B cell (primary cell): Measurements from ENCODE around the gene HGFAC.

Experiments used
- EZH2 ChIP-seq: IDR thresholded peaks from 2 replicates; pipeline ENCODE4 v1.6.1; 2012; ENCODE audit warnings: borderline replicate concordance, low read depth, mild to moderate bottlenecking, moderate library complexity, low read length; ENCODE audit not compliant: insufficient read depth, poor library complexity, severe bottlenecking
- TF ChIP-seq, protein P1 (sequence below): fragments of 200-600 bp; IDR thresholded peaks from one replicate; pipeline ENCODE4 v1.8.0; 2022; ENCODE audit warnings: antibody characterized with exemption, mild to moderate bottlenecking

GRCh38 chr4:3424522-3425095 lies 17.2 kb upstream of the HGFAC start:
- TF ChIP-seq, protein P1, sequence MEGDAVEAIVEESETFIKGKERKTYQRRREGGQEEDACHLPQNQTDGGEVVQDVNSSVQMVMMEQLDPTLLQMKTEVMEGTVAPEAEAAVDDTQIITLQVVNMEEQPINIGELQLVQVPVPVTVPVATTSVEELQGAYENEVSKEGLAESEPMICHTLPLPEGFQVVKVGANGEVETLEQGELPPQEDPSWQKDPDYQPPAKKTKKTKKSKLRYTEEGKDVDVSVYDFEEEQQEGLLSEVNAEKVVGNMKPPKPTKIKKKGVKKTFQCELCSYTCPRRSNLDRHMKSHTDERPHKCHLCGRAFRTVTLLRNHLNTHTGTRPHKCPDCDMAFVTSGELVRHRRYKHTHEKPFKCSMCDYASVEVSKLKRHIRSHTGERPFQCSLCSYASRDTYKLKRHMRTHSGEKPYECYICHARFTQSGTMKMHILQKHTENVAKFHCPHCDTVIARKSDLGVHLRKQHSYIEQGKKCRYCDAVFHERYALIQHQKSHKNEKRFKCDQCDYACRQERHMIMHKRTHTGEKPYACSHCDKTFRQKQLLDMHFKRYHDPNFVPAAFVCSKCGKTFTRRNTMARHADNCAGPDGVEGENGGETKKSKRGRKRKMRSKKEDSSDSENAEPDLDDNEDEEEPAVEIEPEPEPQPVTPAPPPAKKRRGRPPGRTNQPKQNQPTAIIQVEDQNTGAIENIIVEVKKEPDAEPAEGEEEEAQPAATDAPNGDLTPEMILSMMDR: no peak
- TF ChIP-seq EZH2: no peak
